GM12878 (cell line): Measurements from ENCODE around the gene IDS. TPM values are rescaled to one million over a fixed set of nuclear protein-coding genes. Genes with fewer than 3 reads are reported as not detected.

Experiments
- RFX5 ChIP-seq: IDR thresholded peaks from 2 replicates; pipeline ENCODE4 v1.6.1; 2011; ENCODE audit warnings: low read depth, low read length, improper control_type of control experiment
- polyA plus RNA-seq, 11 experiments: library from polyadenylated mRNA; depleted of rRNA in 4 of 11; unstranded in 6 of 11; stranded (reverse) in 5 of 11; fragments of >200 nt; fragmentation: Nextera tagmentation in 4 of 11; fragmentation: Illumina TruSeq in 1 of 11; extraction: Ambion mirVana in 4 of 11; extraction: Trizol in 1 of 11; gene quantifications; 1 replicate in 1 of 11; 2 replicates in 10 of 11; pipeline versions ENCODE4 v1.2.1 to v1.2.3, GENCODE V29; 2011 to 2016; ENCODE audit warnings: inconsistent platforms in 2 of 11, missing spikeins in 2 of 11, low read depth in 1 of 11
- total RNA-seq, 4 experiments: library from RNA; depleted of rRNA in 3 of 4; stranded (reverse); fragments of >200 nt in 3 of 4; fragmentation: Illumina TruSeq in 1 of 4; extraction: Trizol in 1 of 4; gene quantifications; 2 replicates each; pipeline versions ENCODE4 v1.2.1 to v1.2.3, GENCODE V29; 2013 to 2021
- TF ChIP-seq, protein P1 (sequence below), 3 experiments: IDR thresholded peaks in 2 of 3; conservative IDR thresholded peaks in 1 of 3; 2 replicates each; pipeline ENCODE4 v1.5.1; 2011; ENCODE audit warnings: low read depth in 3 of 3, low read length in 3 of 3, mild to moderate bottlenecking in 3 of 3, control low read depth in 2 of 3, moderate library complexity in 2 of 3, inconsistent platforms in 1 of 3, mixed read lengths in 1 of 3; ENCODE audit not compliant: control insufficient read depth in 2 of 3, insufficient read depth in 1 of 3; ENCODE audit errors: extremely low read depth in 1 of 3
- TF ChIP-seq, protein P2 (sequence below): fragments of 450-650 bp; IDR thresholded peaks from 2 replicates; pipeline ENCODE4 v1.6.1; 2018; ENCODE audit warnings: mild to moderate bottlenecking, low read depth, moderate library complexity; ENCODE audit not compliant: partially characterized antibody
- TF ChIP-seq, protein P3 (sequence below): fragments of 450-650 bp; IDR thresholded peaks from 2 replicates; pipeline ENCODE4 v1.6.1; 2017; ENCODE audit warnings: borderline replicate concordance

Gene IDS
- total and polyA plus RNA-seq, 10 of the 15 experiments (the other 5 are each of a cell fraction or from before 2014, with no cell fraction given), result 6.1 to 79.1 (median 51.7) TPM

DNA sequence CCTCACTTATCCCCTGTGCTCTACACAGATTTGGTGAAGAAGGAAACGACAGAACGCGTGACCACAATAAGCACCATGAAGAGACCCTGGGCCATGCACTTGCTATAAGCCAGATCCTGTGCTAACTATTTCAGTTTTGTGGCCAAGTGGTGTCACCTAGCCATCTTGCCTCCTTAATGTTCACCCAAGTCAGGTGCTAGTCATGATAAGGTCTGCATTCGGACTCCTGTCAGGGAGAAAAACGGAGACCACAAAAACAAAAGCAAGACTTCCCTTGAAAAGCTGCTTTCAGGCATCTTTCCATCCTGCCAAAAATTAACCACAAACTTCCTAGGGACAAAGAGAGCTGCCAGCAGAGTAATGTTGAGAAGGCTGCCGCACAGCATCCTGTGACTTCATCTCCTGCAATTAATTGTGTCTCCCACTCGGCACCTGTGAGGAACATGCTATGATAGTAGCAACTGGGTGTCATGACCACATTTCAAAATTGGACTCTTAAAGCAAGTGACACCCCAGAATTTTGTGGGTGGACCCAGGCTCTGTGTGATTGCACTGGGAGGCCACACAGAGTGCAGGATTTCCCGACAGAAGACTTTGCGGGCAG, 8.8 kb upstream of the IDS start (continued):
- TF ChIP-seq, protein P1, sequence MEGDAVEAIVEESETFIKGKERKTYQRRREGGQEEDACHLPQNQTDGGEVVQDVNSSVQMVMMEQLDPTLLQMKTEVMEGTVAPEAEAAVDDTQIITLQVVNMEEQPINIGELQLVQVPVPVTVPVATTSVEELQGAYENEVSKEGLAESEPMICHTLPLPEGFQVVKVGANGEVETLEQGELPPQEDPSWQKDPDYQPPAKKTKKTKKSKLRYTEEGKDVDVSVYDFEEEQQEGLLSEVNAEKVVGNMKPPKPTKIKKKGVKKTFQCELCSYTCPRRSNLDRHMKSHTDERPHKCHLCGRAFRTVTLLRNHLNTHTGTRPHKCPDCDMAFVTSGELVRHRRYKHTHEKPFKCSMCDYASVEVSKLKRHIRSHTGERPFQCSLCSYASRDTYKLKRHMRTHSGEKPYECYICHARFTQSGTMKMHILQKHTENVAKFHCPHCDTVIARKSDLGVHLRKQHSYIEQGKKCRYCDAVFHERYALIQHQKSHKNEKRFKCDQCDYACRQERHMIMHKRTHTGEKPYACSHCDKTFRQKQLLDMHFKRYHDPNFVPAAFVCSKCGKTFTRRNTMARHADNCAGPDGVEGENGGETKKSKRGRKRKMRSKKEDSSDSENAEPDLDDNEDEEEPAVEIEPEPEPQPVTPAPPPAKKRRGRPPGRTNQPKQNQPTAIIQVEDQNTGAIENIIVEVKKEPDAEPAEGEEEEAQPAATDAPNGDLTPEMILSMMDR (IDR thresholded peaks at IDR 0.05 in 2 of 3, conservative IDR thresholded peaks at IDR 0.05 in 1 of 3; ENCODE audit: control insufficient read depth in 2 of 3, extremely low read depth in 1 of 3, insufficient read depth in 1 of 3, low read depth in 3 of 3, low read length in 3 of 3), result no peak
- TF ChIP-seq RFX5, result no peak
- TF ChIP-seq, protein P2, sequence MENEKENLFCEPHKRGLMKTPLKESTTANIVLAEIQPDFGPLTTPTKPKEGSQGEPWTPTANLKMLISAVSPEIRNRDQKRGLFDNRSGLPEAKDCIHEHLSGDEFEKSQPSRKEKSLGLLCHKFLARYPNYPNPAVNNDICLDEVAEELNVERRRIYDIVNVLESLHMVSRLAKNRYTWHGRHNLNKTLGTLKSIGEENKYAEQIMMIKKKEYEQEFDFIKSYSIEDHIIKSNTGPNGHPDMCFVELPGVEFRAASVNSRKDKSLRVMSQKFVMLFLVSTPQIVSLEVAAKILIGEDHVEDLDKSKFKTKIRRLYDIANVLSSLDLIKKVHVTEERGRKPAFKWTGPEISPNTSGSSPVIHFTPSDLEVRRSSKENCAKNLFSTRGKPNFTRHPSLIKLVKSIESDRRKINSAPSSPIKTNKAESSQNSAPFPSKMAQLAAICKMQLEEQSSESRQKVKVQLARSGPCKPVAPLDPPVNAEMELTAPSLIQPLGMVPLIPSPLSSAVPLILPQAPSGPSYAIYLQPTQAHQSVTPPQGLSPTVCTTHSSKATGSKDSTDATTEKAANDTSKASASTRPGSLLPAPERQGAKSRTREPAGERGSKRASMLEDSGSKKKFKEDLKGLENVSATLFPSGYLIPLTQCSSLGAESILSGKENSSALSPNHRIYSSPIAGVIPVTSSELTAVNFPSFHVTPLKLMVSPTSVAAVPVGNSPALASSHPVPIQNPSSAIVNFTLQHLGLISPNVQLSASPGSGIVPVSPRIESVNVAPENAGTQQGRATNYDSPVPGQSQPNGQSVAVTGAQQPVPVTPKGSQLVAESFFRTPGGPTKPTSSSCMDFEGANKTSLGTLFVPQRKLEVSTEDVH, result no peak
- TF ChIP-seq, protein P3, sequence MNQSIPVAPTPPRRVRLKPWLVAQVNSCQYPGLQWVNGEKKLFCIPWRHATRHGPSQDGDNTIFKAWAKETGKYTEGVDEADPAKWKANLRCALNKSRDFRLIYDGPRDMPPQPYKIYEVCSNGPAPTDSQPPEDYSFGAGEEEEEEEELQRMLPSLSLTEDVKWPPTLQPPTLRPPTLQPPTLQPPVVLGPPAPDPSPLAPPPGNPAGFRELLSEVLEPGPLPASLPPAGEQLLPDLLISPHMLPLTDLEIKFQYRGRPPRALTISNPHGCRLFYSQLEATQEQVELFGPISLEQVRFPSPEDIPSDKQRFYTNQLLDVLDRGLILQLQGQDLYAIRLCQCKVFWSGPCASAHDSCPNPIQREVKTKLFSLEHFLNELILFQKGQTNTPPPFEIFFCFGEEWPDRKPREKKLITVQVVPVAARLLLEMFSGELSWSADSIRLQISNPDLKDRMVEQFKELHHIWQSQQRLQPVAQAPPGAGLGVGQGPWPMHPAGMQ, result no peak
- TF ChIP-seq, all 136 proteins: peak for 0
